Sigmoid colon (tissue), 7 donors: ENCODE data around the gene ADGRF3. TPM values are rescaled to one million over a fixed set of nuclear protein-coding genes. Genes with fewer than 3 reads are reported as not detected.

Experiments used
- DNase-seq: peaks from one replicate; pipeline ENCODE4 v3.0.0-alpha.2; 2019
- H3K27ac ChIP-seq, 4 donors: fragments of 200-600 bp; sonication (generic); one replicate each; pipeline ENCODE4 v1.5.1; 2016 to 2019; ENCODE audit warnings: mild to moderate bottlenecking in 1 of 4
- H3K27me3 ChIP-seq, 3 donors: fragments of 200-600 bp; sonication (generic); one replicate each; pipeline ENCODE4 v1.5.1; 2019; ENCODE audit warnings: mild to moderate bottlenecking in 1 of 3
- H3K36me3 ChIP-seq, 4 donors: fragments of 200-600 bp; sonication (generic); one replicate each; pipeline ENCODE4 v1.5.1; 2016 to 2019
- H3K4me1 ChIP-seq, 4 donors: fragments of 200-600 bp; sonication (generic); one replicate each; pipeline ENCODE4 v1.5.1; 2017 to 2019
- H3K4me3 ChIP-seq, 4 donors: fragments of 200-600 bp; sonication (generic); one replicate each; pipeline ENCODE4 v1.5.1; 2017 to 2019; ENCODE audit warnings: mild to moderate bottlenecking in 2 of 4, moderate library complexity in 1 of 4
- H3K9me3 ChIP-seq, 4 donors: fragments of 200-600 bp in 3 of 4; sonication (generic) in 3 of 4; one replicate each; pipeline versions ENCODE4 v1.5.1 to v1.6.1; 2013 to 2019
- CTCF ChIP-seq, 4 experiments: fragments of 450-650 bp in 3 of 4; fragments of 200-600 bp in 1 of 4; IDR thresholded peaks; one replicate each; pipeline ENCODE4 v1.5.1; 2016 to 2019; ENCODE audit warnings: antibody characterized with exemption in 4 of 4, mild to moderate bottlenecking in 3 of 4, moderate library complexity in 2 of 4
- EP300 ChIP-seq, 4 donors: sonication (generic); formaldehyde crosslinking; IDR thresholded peaks; one replicate each; pipeline ENCODE4 v1.6.1; 2017; ENCODE audit warnings: antibody characterized with exemption in 4 of 4
- POLR2A ChIP-seq, 2 donors: fragments of 450-650 bp; IDR thresholded peaks; one replicate each; pipeline ENCODE4 v1.6.1; 2016; ENCODE audit warnings: antibody characterized with exemption in 2 of 2, mild to moderate bottlenecking in 2 of 2, moderate library complexity in 2 of 2
- POLR2AphosphoS5 ChIP-seq, 4 donors: sonication (generic); formaldehyde crosslinking; IDR thresholded peaks; one replicate each; pipeline ENCODE4 v1.6.1; 2017; ENCODE audit warnings: antibody characterized with exemption in 4 of 4
- WGBS, 2 donors: extraction: QIAGEN DNeasy Blood & Tissue Kit; methylation state at CpG; one replicate each; pipeline ENCODE4 v1.1.7; 2013; 5-methylcytosine and 5-hydroxymethylcytosine counted together
- intact Hi-C: fragments of 100-400 bp; cut with DNase I; formaldehyde crosslinking; loops from one replicate; pipeline ENCODE4 v1.15.1; 2023
- polyA plus RNA-seq, 3 donors: library from polyadenylated mRNA; stranded (reverse); fragments of 200-250 nt; gene quantifications; one replicate each; pipeline ENCODE4 v1.2.3, GENCODE V29; 2013
- total RNA-seq, 4 donors: library from RNA; depleted of rRNA; stranded (reverse); fragments of >200 nt; gene quantifications; one replicate each; pipeline ENCODE4 v1.1.0, GENCODE V29; 2016
- donor health status: healthy with polysubstance abuse.
- donor health status: Bipolar disorder and iron deficiency.
- donor health status: healthy.

The ADGRF3 gene, protein sequence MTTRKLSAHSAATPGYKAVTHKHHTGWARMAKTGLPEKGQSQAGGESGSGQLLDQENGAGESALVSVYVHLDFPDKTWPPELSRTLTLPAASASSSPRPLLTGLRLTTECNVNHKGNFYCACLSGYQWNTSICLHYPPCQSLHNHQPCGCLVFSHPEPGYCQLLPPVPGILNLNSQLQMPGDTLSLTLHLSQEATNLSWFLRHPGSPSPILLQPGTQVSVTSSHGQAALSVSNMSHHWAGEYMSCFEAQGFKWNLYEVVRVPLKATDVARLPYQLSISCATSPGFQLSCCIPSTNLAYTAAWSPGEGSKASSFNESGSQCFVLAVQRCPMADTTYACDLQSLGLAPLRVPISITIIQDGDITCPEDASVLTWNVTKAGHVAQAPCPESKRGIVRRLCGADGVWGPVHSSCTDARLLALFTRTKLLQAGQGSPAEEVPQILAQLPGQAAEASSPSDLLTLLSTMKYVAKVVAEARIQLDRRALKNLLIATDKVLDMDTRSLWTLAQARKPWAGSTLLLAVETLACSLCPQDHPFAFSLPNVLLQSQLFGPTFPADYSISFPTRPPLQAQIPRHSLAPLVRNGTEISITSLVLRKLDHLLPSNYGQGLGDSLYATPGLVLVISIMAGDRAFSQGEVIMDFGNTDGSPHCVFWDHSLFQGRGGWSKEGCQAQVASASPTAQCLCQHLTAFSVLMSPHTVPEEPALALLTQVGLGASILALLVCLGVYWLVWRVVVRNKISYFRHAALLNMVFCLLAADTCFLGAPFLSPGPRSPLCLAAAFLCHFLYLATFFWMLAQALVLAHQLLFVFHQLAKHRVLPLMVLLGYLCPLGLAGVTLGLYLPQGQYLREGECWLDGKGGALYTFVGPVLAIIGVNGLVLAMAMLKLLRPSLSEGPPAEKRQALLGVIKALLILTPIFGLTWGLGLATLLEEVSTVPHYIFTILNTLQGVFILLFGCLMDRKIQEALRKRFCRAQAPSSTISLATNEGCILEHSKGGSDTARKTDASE
- total RNA-seq (under 1 TPM in 1 of 4 donors, not detected in 3; 0.28 TPM), polyA plus RNA-seq (under 1 TPM in 2 of 3 donors, not detected in 1; 0.26 to 0.60 TPM)

- Histone ChIP-seq H3K4me1 (peaks cover 0 to 27% (median 26%) of the 10 kb centered on the region in 4 donors), H3K4me3 (peak within 1 kb of the TSS; percentile 64 to 90 (median 80)), H3K27ac (peak within 1 kb of the TSS; percentile 90 to 97 (median 92)), H3K36me3 (no peaks in the 10 kb centered on the region), H3K27me3 (no peaks in the 10 kb centered on the region), H3K9me3 (no peaks in the 10 kb centered on the region)
- 0% methylated on average over 28 of the region's 28 CpGs for WGBS, 2 donors
- intact Hi-C loops: loop anchor here (5.0 kb wide), 2 partner anchors 104 to 314 kb away; partner anchors contain the start of genes HADHA, HADHB and RAB10
- TF ChIP-seq POLR2AphosphoS5 (IDR thresholded peaks at IDR 0.05) (peak in 1 of 4 donors; percentile 37), POLR2A (IDR thresholded peaks at IDR 0.05) (no peak)
- peak; percentile 72 for DNase-seq
Observed at GRCh38 chr2:26346454-26347053, at the start of gene ADGRF3. TSS of gene ADGRF3 (minus strand) at chr2:26346789. CDS start at chr2:26346234, 555 bp downstream.

GRCh38 chr2:26395394-26395793 lies 48.8 kb upstream of the ADGRF3 start:
- Histone ChIP-seq H3K36me3 (peaks cover 0 to 17% (median 0%) of the 10 kb centered on the region in 4 donors), H3K4me3 (no peak overlapping the region), H3K27ac (no peak overlapping the region), H3K9me3 (no peaks in the 10 kb centered on the region), H3K27me3 (no peaks in the 10 kb centered on the region), H3K4me1 (no peaks in the 10 kb centered on the region)
- WGBS, 2 donors: 68 to 78% methylated on average over 4 of the region's 4 CpGs
- no peak for TF ChIP-seq POLR2A (IDR thresholded peaks at IDR 0.05)
- TF ChIP-seq EP300 (IDR thresholded peaks at IDR 0.05): no peak
- TF ChIP-seq CTCF (IDR thresholded peaks at IDR 0.05): no peak
- TF ChIP-seq POLR2AphosphoS5 (IDR thresholded peaks at IDR 0.05): no peak
- intact Hi-C loops: no loop called here
- no peak for DNase-seq

DNA sequence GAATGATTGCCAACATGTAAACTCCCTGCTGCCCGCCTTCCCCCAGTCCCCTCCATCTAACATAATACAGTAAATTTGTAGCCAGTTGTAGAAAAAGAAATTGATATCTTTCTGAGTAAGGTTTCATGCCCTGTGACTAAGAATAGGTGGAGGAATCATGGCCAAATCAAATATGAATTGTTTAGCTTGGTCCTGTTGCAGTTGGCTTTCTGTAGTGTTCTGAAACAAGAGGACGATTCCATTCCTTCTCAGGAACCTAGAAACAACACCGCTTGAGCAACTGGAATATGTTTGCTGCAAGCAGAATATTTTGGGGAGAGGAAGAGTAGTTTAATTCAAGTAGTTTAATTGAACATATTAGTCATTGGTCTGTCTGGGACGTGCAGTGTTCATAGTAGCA lies 48.1 kb upstream of the ADGRF3 start:
- TF ChIP-seq CTCF (IDR thresholded peaks at IDR 0.05): no peak
- 95% methylated on average over 4 of the region's 4 CpGs for WGBS, 2 donors
- no peaks in the 10 kb centered on the region for H3K27me3 ChIP-seq

DNA sequence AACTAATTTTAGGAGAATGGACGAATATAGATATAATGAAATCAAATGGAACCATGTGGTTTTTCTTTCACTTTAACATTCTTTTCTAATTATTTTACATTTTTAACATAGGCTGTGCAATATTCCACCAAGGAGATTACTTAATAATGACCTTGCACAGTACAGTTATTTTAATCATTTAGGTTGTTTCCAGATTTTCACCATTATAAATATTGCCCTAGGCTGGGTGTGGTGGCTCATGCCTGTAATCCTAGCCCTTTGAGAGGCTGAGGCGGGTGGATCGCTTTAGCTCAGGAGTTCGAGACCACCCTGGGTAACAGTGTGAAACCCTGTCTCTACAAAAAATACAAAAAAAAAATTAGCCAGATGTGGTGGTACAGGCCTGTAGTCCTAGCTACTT lies 40.6 kb upstream of the ADGRF3 start:
- Histone ChIP-seq H3K27me3 (no peaks in the 10 kb centered on the region), H3K9me3 (no peaks in the 10 kb centered on the region), H3K27ac (no peak overlapping the region), H3K36me3 (peaks cover 0 to 71% (median 2%) of the 10 kb centered on the region in 4 donors), H3K4me1 (no peaks in the 10 kb centered on the region), H3K4me3 (no peak overlapping the region)
- no peak for TF ChIP-seq EP300 (IDR thresholded peaks at IDR 0.05)
- WGBS, 2 donors: 97 to 98% methylated on average over 4 of the region's 4 CpGs
- no peak for DNase-seq
- intact Hi-C loops: no loop called here

More for the DNA sequence above, 48.1 kb upstream of the ADGRF3 start:
- Histone ChIP-seq H3K27ac (no peak overlapping the region), H3K4me1 (no peaks in the 10 kb centered on the region), H3K36me3 (peaks cover 0 to 24% (median 0%) of the 10 kb centered on the region in 4 donors), H3K9me3 (no peaks in the 10 kb centered on the region), H3K4me3 (no peak overlapping the region)
- no peak for DNase-seq
- intact Hi-C loops: no loop called here

DNA sequence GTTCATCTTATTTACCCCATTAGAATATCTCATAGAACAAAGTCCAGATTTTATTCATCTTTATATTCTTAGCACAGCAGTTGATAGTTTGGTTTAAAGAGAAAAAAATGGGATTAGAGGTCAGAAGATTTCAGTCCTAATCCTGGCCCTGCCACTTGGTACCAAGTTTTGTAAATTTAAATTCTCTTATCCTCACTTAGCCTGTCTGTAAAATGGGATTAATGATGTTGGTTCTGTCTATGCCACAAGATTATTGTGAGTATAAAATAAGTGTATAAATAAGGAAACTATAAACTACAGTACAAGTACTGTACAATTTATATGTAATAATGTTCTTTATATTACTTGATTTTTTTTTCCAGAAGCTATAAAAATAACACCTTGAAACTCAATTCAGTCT lies 38.0 kb upstream of the ADGRF3 start:
- Histone ChIP-seq H3K4me1 (no peaks in the 10 kb centered on the region), H3K27ac (no peak overlapping the region), H3K27me3 (no peaks in the 10 kb centered on the region), H3K4me3 (no peak overlapping the region), H3K9me3 (no peaks in the 10 kb centered on the region), H3K36me3 (peaks cover 0 to 56% (median 2%) of the 10 kb centered on the region in 4 donors)
- no peak for TF ChIP-seq POLR2AphosphoS5 (IDR thresholded peaks at IDR 0.05)
- TF ChIP-seq EP300 (IDR thresholded peaks at IDR 0.05): no peak
- TF ChIP-seq POLR2A (IDR thresholded peaks at IDR 0.05): no peak
- TF ChIP-seq CTCF (IDR thresholded peaks at IDR 0.05): no peak
- no peak for DNase-seq
- intact Hi-C loops: no loop called here
